GM21367 (cell line): ENCODE data around the gene CREB3L1.

Experiments used
- ATAC-seq: cut with Tn5 transposase; IDR thresholded peaks from one replicate; pipeline ENCODE4 v1.9.1; 2021; ENCODE audit not compliant: unreplicated experiment

CREB3L1 gene

GRCh38 chr11:46277622-46278386, at the start of gene CREB3L1:
CREB3L1 (plus strand) TSS chr11:46277662; CDS start chr11:46278112, 450 bp downstream.
- no peak for ATAC-seq

GRCh38 chr11:46229230-46229629, 48.2 kb upstream of the CREB3L1 start:
- no peak for ATAC-seq

DNA sequence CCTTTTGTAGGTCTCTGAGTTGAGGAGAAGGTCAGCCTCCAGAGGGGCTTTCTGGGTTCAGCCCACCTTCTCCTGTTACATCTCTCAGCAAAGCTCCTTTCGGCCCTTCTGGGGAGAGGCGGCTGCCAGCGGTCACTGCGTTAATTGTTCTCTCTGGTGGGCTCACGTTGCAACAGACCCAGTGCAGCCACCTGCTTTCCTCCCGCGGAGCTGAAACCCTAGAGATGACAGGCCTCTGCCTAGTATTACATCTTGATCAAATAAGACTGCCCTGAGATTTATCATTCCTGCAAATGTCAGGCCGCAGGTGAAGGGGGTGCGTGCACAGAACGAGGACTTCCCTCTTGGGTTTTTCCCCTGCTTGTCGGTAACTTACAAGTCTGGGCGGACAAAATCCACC, 43.2 kb upstream of the CREB3L1 start:
- no peak for ATAC-seq

DNA sequence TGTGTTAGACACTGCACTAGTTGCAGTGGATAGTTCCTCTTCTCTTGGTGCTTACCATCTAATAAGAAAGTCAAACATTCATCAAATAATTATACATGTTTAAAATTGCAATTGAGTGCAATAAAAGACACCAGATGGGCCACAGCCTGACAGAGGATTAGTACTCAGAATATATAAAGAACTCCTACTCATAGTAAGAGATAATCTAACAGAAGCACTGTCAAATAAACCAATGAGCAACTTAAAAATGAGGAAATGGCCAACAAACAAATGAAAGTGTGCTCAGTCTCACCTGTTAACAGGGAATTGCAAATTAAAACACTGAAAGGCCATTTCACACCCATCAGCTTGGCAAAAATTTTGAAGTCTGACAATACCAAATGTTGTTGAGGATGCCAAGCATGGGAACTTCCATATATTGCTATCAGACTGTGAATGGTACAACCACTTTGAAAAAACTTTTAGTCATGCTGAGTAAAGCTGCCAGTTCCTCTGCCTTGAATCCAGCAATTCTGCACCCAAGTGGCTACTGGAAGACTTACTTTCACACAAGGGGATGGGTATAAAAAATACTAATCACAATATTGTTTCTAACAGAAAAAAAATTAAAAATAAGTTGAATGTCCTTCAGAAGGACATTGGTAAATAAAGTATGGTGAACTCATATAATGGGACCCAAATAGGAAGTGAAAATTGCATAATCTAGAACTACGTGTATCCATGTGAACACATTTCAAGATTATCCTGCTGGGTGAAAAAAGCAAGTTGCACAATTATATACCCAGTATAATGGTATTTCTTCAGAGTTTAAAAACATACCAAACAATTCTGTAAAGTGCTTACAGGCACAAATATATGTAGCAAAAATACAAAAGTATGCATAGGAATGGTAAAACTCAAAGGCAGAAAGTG, 41.4 kb upstream of the CREB3L1 start:
- no peak for ATAC-seq

DNA sequence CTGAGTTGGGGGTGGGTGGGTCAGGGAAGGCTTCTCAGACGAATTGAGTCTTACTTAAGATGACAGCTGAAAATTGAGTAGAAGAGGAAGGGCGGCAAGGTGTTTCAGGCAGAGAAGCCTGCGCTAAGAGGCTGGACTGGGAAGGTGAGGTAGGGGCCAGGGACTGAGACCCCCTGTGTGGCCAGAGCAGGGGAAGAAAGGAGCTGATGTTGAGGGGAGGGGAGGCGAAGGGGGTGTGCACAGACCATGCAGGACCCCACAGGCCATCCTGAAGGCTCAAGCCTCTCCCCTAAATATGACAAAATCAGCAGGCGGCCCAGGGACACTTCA, 40.6 kb upstream of the CREB3L1 start:
- ATAC-seq = no peak

GRCh38 chr11:46237248-46238077, 40.0 kb upstream of the CREB3L1 start:
- no peak for ATAC-seq

GRCh38 chr11:46238078-46238966, 39.1 kb upstream of the CREB3L1 start:
- no peak for ATAC-seq

DNA sequence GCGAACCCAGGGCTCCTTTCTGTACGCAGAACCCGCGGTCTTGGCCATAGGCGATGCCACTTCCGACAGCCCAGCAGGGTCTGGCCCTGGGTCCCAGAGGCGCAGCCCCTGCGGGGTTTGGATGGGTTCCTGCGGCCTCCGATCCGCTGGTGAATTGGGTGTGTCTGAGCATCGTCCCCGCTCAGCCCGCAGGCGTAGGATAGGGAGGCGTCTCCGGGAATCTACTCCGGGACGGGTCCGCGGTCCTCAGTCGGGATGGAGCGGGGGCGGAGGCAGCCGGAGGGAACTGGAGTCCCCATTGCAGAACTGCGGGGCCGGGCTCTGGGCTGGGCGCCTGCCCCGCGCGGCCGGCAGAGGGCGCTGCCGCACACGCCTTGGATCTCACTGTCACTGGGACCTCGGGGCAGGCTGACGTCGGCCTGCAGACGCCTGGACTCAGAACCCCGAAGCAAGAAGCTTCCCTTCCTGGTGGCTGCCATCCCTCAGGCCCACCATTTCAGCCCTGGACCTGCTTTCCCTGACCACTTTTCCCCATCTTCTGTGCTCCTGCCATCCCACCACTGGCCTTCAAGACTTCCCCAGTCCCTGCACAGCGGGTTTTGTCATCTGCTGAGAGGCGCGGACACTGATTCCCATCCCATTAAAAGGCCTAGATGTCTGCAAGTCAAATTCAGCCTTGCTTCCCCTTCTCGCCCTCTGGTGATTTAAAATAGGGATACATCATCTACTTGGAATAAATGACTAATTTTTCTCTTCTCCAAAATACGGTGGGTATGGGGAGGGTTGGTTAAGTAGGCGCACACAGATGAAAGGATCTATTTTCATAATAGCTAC, 38.3 kb upstream of the CREB3L1 start:
- ATAC-seq = no peak

GRCh38 chr11:46239801-46240061, 37.7 kb upstream of the CREB3L1 start:
- ATAC-seq = no peak

GRCh38 chr11:46240371-46240770, 37.1 kb upstream of the CREB3L1 start:
- ATAC-seq = no peak

- no peak for ATAC-seq
Observed at GRCh38 chr11:46240861-46241260, 36.6 kb upstream of the CREB3L1 start.

DNA sequence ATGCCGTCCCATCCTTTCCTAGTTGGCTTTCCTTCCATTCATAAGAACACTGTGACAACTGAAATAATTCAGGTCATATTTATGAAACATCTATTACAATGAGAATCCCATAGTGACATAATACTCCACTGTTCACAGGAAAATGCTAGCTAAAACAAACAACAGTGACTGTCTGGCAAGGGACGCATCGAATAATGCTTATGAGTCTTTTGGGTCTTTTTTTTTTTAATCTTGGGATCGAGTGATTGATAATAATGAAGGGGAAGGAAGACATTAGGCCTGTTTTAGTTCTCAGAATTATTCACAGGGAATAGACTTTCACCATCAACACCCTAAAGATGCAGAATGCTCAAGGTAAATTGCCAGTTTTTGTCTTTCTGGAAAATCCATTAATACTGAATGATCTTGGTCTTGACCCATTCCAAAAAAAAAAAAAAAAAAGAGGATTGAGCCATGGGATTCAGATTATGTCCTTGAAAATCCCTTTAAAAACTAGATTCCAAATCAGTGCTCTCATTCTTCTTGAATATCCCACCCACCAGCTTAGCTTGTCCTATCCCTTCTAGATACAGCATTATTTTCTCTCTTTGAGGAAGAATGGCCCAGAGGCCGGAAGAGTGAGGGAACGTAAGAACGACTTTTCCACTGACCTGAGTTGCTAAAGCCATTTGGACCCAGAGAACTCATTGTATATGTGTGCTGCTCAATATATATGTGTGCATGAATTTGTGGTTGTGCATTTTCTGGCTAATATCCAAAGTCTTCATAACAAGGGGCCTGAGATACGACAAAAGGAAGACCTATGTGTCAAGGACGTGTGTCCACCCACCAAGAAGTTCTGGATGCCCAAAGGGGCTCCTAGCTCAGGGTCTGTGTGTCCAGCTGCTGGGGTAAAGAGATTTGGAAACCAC, 35.2 kb upstream of the CREB3L1 start:
- ATAC-seq = no peak

- ATAC-seq = peak; percentile 63
Observed at GRCh38 chr11:46242952-46243795, 34.3 kb upstream of the CREB3L1 start.

- ATAC-seq = no peak
Observed at GRCh38 chr11:46243796-46244109, 33.7 kb upstream of the CREB3L1 start.

GRCh38 chr11:46246521-46246920, 30.9 kb upstream of the CREB3L1 start:
- ATAC-seq = no peak

GRCh38 chr11:46247090-46247489, 30.4 kb upstream of the CREB3L1 start:
- ATAC-seq = no peak

- ATAC-seq = no peak
Observed at GRCh38 chr11:46247659-46248058, 29.8 kb upstream of the CREB3L1 start.
